Measurements from ENCODE around the gene SPATS2. TPM values are rescaled to one million over a fixed set of nuclear protein-coding genes. Genes with fewer than 3 reads are reported as not detected.

The SPATS2 gene
- total and polyA plus RNA-seq, 2 donors (not counting 3 experiments of a cell fraction or from before 2014, with no cell fraction given) = 55.8 to 66.5 TPM

GRCh38 chr12:49491823-49492222 lies 124.6 kb downstream of the SPATS2 start:
- dilution Hi-C loops (cut with MboI; ENCODE audit: extremely low pct_ligation_motif_present, low sequenced_read_pairs) = no loop called here
- no peaks in the 10 kb centered on the region for H3K27me3 ChIP-seq (ENCODE audit: control insufficient read depth in 2 of 2, insufficient read depth in 2 of 2, low read length in 2 of 2)
- ChIA-PET POLR2A (no interaction called here), CTCF (interaction anchor here (0.8 to 3.1 kb wide), 4 partner anchors 12 to 146 kb away, joined by 3 to 44 read pairs (median 10); no protein-coding TSS in a partner anchor)
- H3K27ac ChIP-seq (ENCODE audit: insufficient read depth, low read depth, low read length) = no peak overlapping the region
- H3K4me1 ChIP-seq (ENCODE audit: control insufficient read depth, extremely low read depth, insufficient read depth, low read length) = peaks cover 23% of the 10 kb centered on the region
- no peak overlapping the region for H3K4me2 ChIP-seq (ENCODE audit: insufficient read depth, low read length)
- peaks cover 8 to 13% of the 10 kb centered on the region in 2 experiments for H3K36me3 ChIP-seq (ENCODE audit: control insufficient read depth in 2 of 2, extremely low read depth in 1 of 2, insufficient read depth in 2 of 2, low read length in 2 of 2)
- H3K9me3 ChIP-seq (replicated peaks; ENCODE audit: control insufficient read depth, insufficient read depth, low read length) = no peaks in the 10 kb centered on the region
- TF ChIP-seq MYC (IDR thresholded peaks at IDR 0.05; ENCODE audit: low read depth, low read length) (no peak), POLR2A (IDR thresholded peaks at IDR 0.05; ENCODE audit: low read depth, low read length) (no peak), JUN (IDR thresholded peaks at IDR 0.05; ENCODE audit: borderline replicate concordance, insufficient read depth, insufficient read length, low read depth) (no peak), FOS (IDR thresholded peaks at IDR 0.05; ENCODE audit: borderline replicate concordance, insufficient read depth, low read length) (no peak), POLR2AphosphoS5 (IDR thresholded peaks at IDR 0.05; ENCODE audit: insufficient read depth, low read depth, low read length) (no peak), GATA2 (IDR thresholded peaks at IDR 0.05; ENCODE audit: insufficient read depth, insufficient read length, low read depth, low read length) (no peak), EZH2 (IDR thresholded peaks at IDR 0.05; ENCODE audit: borderline replicate concordance, low read depth, low read length, severe bottlenecking) (no peak)
- TF ChIP-seq, protein P1, sequence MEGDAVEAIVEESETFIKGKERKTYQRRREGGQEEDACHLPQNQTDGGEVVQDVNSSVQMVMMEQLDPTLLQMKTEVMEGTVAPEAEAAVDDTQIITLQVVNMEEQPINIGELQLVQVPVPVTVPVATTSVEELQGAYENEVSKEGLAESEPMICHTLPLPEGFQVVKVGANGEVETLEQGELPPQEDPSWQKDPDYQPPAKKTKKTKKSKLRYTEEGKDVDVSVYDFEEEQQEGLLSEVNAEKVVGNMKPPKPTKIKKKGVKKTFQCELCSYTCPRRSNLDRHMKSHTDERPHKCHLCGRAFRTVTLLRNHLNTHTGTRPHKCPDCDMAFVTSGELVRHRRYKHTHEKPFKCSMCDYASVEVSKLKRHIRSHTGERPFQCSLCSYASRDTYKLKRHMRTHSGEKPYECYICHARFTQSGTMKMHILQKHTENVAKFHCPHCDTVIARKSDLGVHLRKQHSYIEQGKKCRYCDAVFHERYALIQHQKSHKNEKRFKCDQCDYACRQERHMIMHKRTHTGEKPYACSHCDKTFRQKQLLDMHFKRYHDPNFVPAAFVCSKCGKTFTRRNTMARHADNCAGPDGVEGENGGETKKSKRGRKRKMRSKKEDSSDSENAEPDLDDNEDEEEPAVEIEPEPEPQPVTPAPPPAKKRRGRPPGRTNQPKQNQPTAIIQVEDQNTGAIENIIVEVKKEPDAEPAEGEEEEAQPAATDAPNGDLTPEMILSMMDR (IDR thresholded peaks at IDR 0.05; ENCODE audit: extremely low read depth in 1 of 2, insufficient read depth in 1 of 2, low read depth in 1 of 2, low read length in 2 of 2) = no peak
- TF ChIP-seq, protein P2, sequence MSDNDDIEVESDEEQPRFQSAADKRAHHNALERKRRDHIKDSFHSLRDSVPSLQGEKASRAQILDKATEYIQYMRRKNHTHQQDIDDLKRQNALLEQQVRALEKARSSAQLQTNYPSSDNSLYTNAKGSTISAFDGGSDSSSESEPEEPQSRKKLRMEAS (IDR thresholded peaks at IDR 0.05; ENCODE audit: insufficient read depth, insufficient read length) = no peak
- H2AFZ ChIP-seq (ENCODE audit: low read depth, low read length) = no peak overlapping the region
- H3K9ac ChIP-seq (replicated peaks; ENCODE audit: extremely low read depth, insufficient read depth, low read length) = no peak overlapping the region
- intact Hi-C loops (cut with micrococcal nuclease) = no loop called here
- no peak for FAIRE-seq
- DNase-seq (ENCODE audit: low read depth, low spot score) = no peak
- H4K20me1 ChIP-seq (replicated peaks; ENCODE audit: control insufficient read depth, extremely low read depth, insufficient read depth, low read length) = no peaks in the 10 kb centered on the region
- H3K9me1 ChIP-seq (replicated peaks; ENCODE audit: control insufficient read depth, extremely low read depth, insufficient read depth, low read length) = no peaks in the 10 kb centered on the region
- H3K4me3 ChIP-seq (replicated peaks in 1 of 3; ENCODE audit: insufficient read depth in 1 of 3, low read depth in 1 of 3, low read length in 3 of 3) = no peak overlapping the region
- H3K79me2 ChIP-seq (ENCODE audit: control insufficient read depth, insufficient read depth, low read length) = peaks cover 22% of the 10 kb centered on the region
- no TSS peak for BruUV-seq (replicated peaks)

Measured in endothelial cell of umbilical vein (primary cell).